Endothelial cell of umbilical vein (primary cell): Measurements from ENCODE around the gene CMTM4. TPM values are rescaled to one million over a fixed set of nuclear protein-coding genes. Genes with fewer than 3 reads are reported as not detected.

Source experiments
- BruUV-seq: library from RNA; stranded (reverse); fragments of 400-500 nt; replicated peaks from 2 replicates; lab custom pipeline; 2021; lab: Mats Ljungman, UMichigan
- CTCF ChIA-PET: fragments of 300-600, 350-600 bp; sonication (Branson Sonifier 250); formaldehyde crosslinking; loops from one replicate; lab custom pipeline; 2021; ENCODE audit warnings: antibody characterized with exemption, inconsistent platforms; lab: Charles Lee
- POLR2A ChIA-PET: fragments of 300-600, 350-600 bp; sonication (Branson Sonifier 250); formaldehyde crosslinking; loops from one replicate; lab custom pipeline; 2021; ENCODE audit warnings: antibody characterized with exemption, inconsistent platforms; lab: Charles Lee
- DNase-seq: peaks from one replicate; pipeline ENCODE4 v3.0.0-alpha.2; 2011; ENCODE audit warnings: low read depth, low spot score
- FAIRE-seq: peaks from 2 replicates; lab custom pipeline; 2011; peaks lifted over from hg19 to GRCh38; lab: Jason Lieb, UNC
- H2AFZ ChIP-seq: 2 replicates; pipeline ENCODE4 v1.6.0; 2012; ENCODE audit warnings: low read depth, low read length, control low read depth, inconsistent platforms
- H3K27ac ChIP-seq: 2 replicates; pipeline ENCODE4 v1.5.1; 2011; ENCODE audit warnings: low read depth, mild to moderate bottlenecking, control low read depth, low read length, moderate library complexity; ENCODE audit not compliant: insufficient read depth
- H3K27me3 ChIP-seq, 2 experiments: 2 replicates each; pipeline versions ENCODE4 v1.6.0 to v1.6.1; 2011; ENCODE audit warnings: low read length in 2 of 2, mixed read lengths in 1 of 2; ENCODE audit not compliant: control insufficient read depth in 2 of 2, insufficient read depth in 2 of 2
- H3K36me3 ChIP-seq, 2 experiments: 2 replicates in 1 of 2; 3 replicates in 1 of 2; pipeline ENCODE4 v1.5.1; 2011; ENCODE audit warnings: low read length in 2 of 2, mild to moderate bottlenecking in 1 of 2, moderate library complexity in 1 of 2; ENCODE audit not compliant: control insufficient read depth in 2 of 2, insufficient read depth in 2 of 2; ENCODE audit errors: extremely low read depth in 1 of 2
- H3K4me1 ChIP-seq: 3 replicates; pipeline ENCODE4 v1.5.1; 2011; ENCODE audit warnings: mild to moderate bottlenecking, low read length; ENCODE audit not compliant: control insufficient read depth, insufficient read depth; ENCODE audit errors: extremely low read depth
- H3K4me2 ChIP-seq: 2 replicates; pipeline ENCODE4 v1.6.1; 2011; ENCODE audit warnings: low read length, control low read depth, mixed read lengths; ENCODE audit not compliant: insufficient read depth
- H3K4me3 ChIP-seq, 3 experiments: fragments of 200-600 bp in 1 of 3; sonication (generic), shearing (Covaris generic) in 1 of 3; replicated peaks in 1 of 3; 2 replicates each; pipeline ENCODE4 v1.5.1; 2011 to 2016; ENCODE audit warnings: control low read depth in 3 of 3, low read length in 3 of 3, mild to moderate bottlenecking in 2 of 3, inconsistent platforms in 1 of 3, low read depth in 1 of 3, moderate library complexity in 1 of 3; ENCODE audit not compliant: insufficient read depth in 1 of 3
- H3K79me2 ChIP-seq: 2 replicates; pipeline ENCODE4 v1.6.0; 2012; ENCODE audit warnings: low read length, inconsistent platforms; ENCODE audit not compliant: control insufficient read depth, insufficient read depth
- H3K9ac ChIP-seq: replicated peaks from 2 replicates; pipeline ENCODE3; 2011; ENCODE audit warnings: low read length, control low read depth; ENCODE audit not compliant: insufficient read depth; ENCODE audit errors: extremely low read depth
- H3K9me1 ChIP-seq: replicated peaks from 3 replicates; pipeline ENCODE4 v1.6.0; 2011; ENCODE audit warnings: mild to moderate bottlenecking, low read length; ENCODE audit not compliant: control insufficient read depth, insufficient read depth; ENCODE audit errors: extremely low read depth
- H3K9me3 ChIP-seq: replicated peaks from 2 replicates; pipeline ENCODE4 v1.5.1; 2012; ENCODE audit warnings: low read length, inconsistent platforms; ENCODE audit not compliant: control insufficient read depth, insufficient read depth
- H4K20me1 ChIP-seq: replicated peaks from 2 replicates; pipeline ENCODE3; 2011; ENCODE audit warnings: mild to moderate bottlenecking, low read length; ENCODE audit not compliant: control insufficient read depth, insufficient read depth; ENCODE audit errors: extremely low read depth
- EZH2 ChIP-seq: IDR thresholded peaks from 2 replicates; pipeline ENCODE4 v1.6.1; 2012; ENCODE audit warnings: borderline replicate concordance, low read depth, mild to moderate bottlenecking, moderate library complexity, low read length, inconsistent platforms; ENCODE audit not compliant: severe bottlenecking
- FOS ChIP-seq: IDR thresholded peaks from 2 replicates; pipeline ENCODE4 v1.6.1; 2011; ENCODE audit warnings: mild to moderate bottlenecking, low read length, moderate library complexity, borderline replicate concordance; ENCODE audit not compliant: insufficient read depth
- GATA2 ChIP-seq: IDR thresholded peaks from 2 replicates; pipeline ENCODE4 v1.7.0; 2011; ENCODE audit warnings: low read depth, mild to moderate bottlenecking, moderate library complexity, mixed read lengths, low read length; ENCODE audit not compliant: insufficient read length, insufficient read depth
- JUN ChIP-seq: IDR thresholded peaks from 2 replicates; pipeline ENCODE4 v1.6.1; 2011; ENCODE audit warnings: borderline replicate concordance, low read depth; ENCODE audit not compliant: insufficient read length, insufficient read depth
- MYC ChIP-seq: IDR thresholded peaks from one replicate; pipeline ENCODE4 v1.6.1; 2011; ENCODE audit warnings: mild to moderate bottlenecking, low read depth, low read length
- POLR2A ChIP-seq: IDR thresholded peaks from 2 replicates; pipeline ENCODE4 v1.6.1; 2012; ENCODE audit warnings: low read depth, mild to moderate bottlenecking, control low read depth, low read length
- POLR2AphosphoS5 ChIP-seq: IDR thresholded peaks from 2 replicates; pipeline ENCODE4 v1.6.1; 2012; ENCODE audit warnings: low read depth, mild to moderate bottlenecking, control low read depth, low read length, moderate library complexity; ENCODE audit not compliant: insufficient read depth
- dilution Hi-C: fragments of 300-500 bp; cut with MboI; formaldehyde crosslinking; loops from one replicate; pipeline ENCODE4 v1.15.0; 2019; ENCODE audit warnings: low sequenced_read_pairs; ENCODE audit not compliant: extremely low pct_ligation_motif_present
- intact Hi-C: fragments of 100-400 bp; cut with micrococcal nuclease; formaldehyde crosslinking; loops from one replicate; pipeline ENCODE4 v1.10.0; 2022
- polyA plus RNA-seq, 4 experiments: library from polyadenylated mRNA; depleted of rRNA in 3 of 4; stranded (reverse) in 3 of 4; unstranded in 1 of 4; fragments of >200 nt; gene quantifications; 2 replicates each; pipeline versions ENCODE4 v1.2.1 to v1.2.3, GENCODE V29; 2011 to 2012; ENCODE audit warnings: missing spikeins in 1 of 4
- total RNA-seq: library from RNA; stranded (reverse); gene quantifications from 2 replicates; pipeline ENCODE4 v1.2.3, GENCODE V29; 2021
- TF ChIP-seq, protein P1 (sequence below): IDR thresholded peaks from 2 replicates; pipeline ENCODE4 v1.6.1; 2011; ENCODE audit not compliant: insufficient read depth, insufficient read length
- TF ChIP-seq, protein P2 (sequence below), 2 donors: IDR thresholded peaks; 1 replicate in 1 of 2; 2 replicates in 1 of 2; pipeline ENCODE4 v1.5.1; 2011; ENCODE audit warnings: low read length in 2 of 2, mild to moderate bottlenecking in 2 of 2, moderate library complexity in 2 of 2, control low read depth in 1 of 2, inconsistent platforms in 1 of 2, low read depth in 1 of 2; ENCODE audit not compliant: insufficient read depth in 1 of 2; ENCODE audit errors: extremely low read depth in 1 of 2

CMTM4 gene
- total and polyA plus RNA-seq, 2 donors (not counting 3 experiments of a cell fraction or from before 2014, with no cell fraction given), result 9.0 to 10.7 TPM

DNA sequence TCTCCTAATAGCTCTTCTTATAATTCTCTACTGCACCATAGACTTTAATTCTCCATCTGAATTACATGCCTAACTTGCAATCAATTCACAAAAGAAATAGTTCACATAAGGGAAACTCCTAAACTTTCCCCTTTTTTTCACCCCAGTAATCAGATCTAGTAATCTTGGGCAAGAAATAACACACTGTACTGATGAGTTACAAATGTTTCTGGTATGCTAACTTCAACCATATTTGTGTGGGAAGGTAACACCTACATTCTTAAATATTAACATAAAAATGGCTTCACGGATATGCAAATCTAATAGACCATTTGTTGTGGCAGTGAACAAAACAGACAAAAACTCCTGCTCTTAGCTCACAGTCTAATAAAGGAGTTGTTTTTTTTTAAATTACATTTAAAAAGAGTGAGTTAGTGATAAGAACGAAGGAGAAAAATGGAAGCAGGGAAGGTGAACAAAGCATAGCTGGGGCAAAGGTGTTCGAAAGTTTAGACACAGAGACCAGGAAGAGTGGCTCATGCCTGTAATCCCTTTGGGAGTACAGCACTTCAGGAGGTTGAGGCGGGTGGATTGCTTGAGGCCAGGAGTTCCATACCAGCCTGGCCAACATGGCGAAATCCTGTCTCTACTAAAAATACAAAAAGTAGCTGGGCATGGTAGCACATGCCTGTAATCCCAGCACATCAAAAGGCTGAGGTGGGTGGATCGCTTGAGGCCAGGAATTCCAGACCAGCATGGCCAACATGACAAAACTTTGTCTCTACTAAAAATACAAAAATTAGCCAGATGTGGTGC is 57.3 kb downstream of the CMTM4 start:
- H3K4me2 ChIP-seq, result no peak overlapping the region
- ChIA-PET POLR2A (interaction anchor here (0.6 kb wide), 1 partner anchor 1401 kb away, joined by 3 read pairs; no protein-coding TSS in a partner anchor), CTCF (interaction anchor here (1.3 to 1.8 kb wide), 3 partner anchors 9 to 22 kb away, joined by 5 to 8 read pairs (median 5); no protein-coding TSS in a partner anchor)
- H3K79me2 ChIP-seq, result no peaks in the 10 kb centered on the region
- no peak overlapping the region for H3K9ac ChIP-seq
- no peak overlapping the region for H3K4me3 ChIP-seq
- TF ChIP-seq MYC, result no peak
- TF ChIP-seq POLR2AphosphoS5, result no peak
- TF ChIP-seq POLR2A, result no peak
- TF ChIP-seq GATA2, result no peak
- TF ChIP-seq, protein P1, sequence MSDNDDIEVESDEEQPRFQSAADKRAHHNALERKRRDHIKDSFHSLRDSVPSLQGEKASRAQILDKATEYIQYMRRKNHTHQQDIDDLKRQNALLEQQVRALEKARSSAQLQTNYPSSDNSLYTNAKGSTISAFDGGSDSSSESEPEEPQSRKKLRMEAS, result no peak
- no peak for TF ChIP-seq JUN
- TF ChIP-seq, protein P2, sequence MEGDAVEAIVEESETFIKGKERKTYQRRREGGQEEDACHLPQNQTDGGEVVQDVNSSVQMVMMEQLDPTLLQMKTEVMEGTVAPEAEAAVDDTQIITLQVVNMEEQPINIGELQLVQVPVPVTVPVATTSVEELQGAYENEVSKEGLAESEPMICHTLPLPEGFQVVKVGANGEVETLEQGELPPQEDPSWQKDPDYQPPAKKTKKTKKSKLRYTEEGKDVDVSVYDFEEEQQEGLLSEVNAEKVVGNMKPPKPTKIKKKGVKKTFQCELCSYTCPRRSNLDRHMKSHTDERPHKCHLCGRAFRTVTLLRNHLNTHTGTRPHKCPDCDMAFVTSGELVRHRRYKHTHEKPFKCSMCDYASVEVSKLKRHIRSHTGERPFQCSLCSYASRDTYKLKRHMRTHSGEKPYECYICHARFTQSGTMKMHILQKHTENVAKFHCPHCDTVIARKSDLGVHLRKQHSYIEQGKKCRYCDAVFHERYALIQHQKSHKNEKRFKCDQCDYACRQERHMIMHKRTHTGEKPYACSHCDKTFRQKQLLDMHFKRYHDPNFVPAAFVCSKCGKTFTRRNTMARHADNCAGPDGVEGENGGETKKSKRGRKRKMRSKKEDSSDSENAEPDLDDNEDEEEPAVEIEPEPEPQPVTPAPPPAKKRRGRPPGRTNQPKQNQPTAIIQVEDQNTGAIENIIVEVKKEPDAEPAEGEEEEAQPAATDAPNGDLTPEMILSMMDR (IDR thresholded peaks at IDR 0.05; ENCODE audit: extremely low read depth in 1 of 2, insufficient read depth in 1 of 2, low read depth in 1 of 2, low read length in 2 of 2), result no peak
- no peak for TF ChIP-seq EZH2
- no peak for TF ChIP-seq FOS
- H2AFZ ChIP-seq, result no peak overlapping the region
- DNase-seq, result no peak
- H3K27me3 ChIP-seq, result no peaks in the 10 kb centered on the region
- FAIRE-seq, result no peak
- no TSS peak for BruUV-seq
- no peaks in the 10 kb centered on the region for H3K9me1 ChIP-seq
- intact Hi-C loops (no loop called here), dilution Hi-C loops (no loop called here)
- H3K27ac ChIP-seq, result no peak overlapping the region
- no peaks in the 10 kb centered on the region for H3K36me3 ChIP-seq
- no peaks in the 10 kb centered on the region for H3K4me1 ChIP-seq
- H3K9me3 ChIP-seq, result no peaks in the 10 kb centered on the region
- H4K20me1 ChIP-seq, result no peaks in the 10 kb centered on the region
